NCI-H2196 (cell line): ENCODE data around the gene TSPYL1.
A peak's percentile ranks its signal among the peaks of the same experiment; 100 is the strongest.
"Not testable (repeated sequence)": the region's sequence is repeated elsewhere in the genome, so short reads cannot be mapped to it uniquely, and the experiment has no call there.

ENCODE experiments used
- DNase-seq: peaks from one replicate; lab custom pipeline; 2025; ENCODE audit not compliant: unreplicated experiment; lab: John Stamatoyannopoulos, UW

TSPYL1 gene

GRCh38 chr6:116279232-116280160 lies at the start of gene TSPYL1:
Gene TSPYL1, minus strand, starts transcription at chr6:116279930. Its CDS starts 100 bp downstream, at chr6:116279830.
- peak; percentile 96 for DNase-seq

- no peak for DNase-seq
Measured at GRCh38 chr6:116329156-116329555, 49.4 kb upstream of the TSPYL1 start.

- no peak for DNase-seq
Measured at GRCh38 chr6:116328528-116328903, 48.8 kb upstream of the TSPYL1 start.

GRCh38 chr6:116327803-116328527 lies 48.2 kb upstream of the TSPYL1 start:
- no peak for DNase-seq

GRCh38 chr6:116326996-116327395 lies 47.3 kb upstream of the TSPYL1 start:
- DNase-seq: no peak

- DNase-seq: no peak
Measured at GRCh38 chr6:116326181-116326671, 46.5 kb upstream of the TSPYL1 start.

- DNase-seq: not testable (repeated sequence)
Measured at GRCh38 chr6:116325634-116326132, 46.0 kb upstream of the TSPYL1 start.

- no peak for DNase-seq
Measured at GRCh38 chr6:116323863-116324262, 44.1 kb upstream of the TSPYL1 start.

GRCh38 chr6:116321933-116322332 lies 42.2 kb upstream of the TSPYL1 start:
- not testable (repeated sequence) for DNase-seq

GRCh38 chr6:116316772-116317467 lies 37.2 kb upstream of the TSPYL1 start:
- DNase-seq: no peak

- DNase-seq: no peak
Measured at GRCh38 chr6:116314878-116315277, 35.1 kb upstream of the TSPYL1 start.

GRCh38 chr6:116314218-116314617 lies 34.5 kb upstream of the TSPYL1 start:
- no peak for DNase-seq

GRCh38 chr6:116313101-116313776 lies 33.5 kb upstream of the TSPYL1 start:
- DNase-seq: no peak

- DNase-seq: no peak
Measured at GRCh38 chr6:116309657-116310056, 29.9 kb upstream of the TSPYL1 start.

GRCh38 chr6:116309001-116309400 lies 29.3 kb upstream of the TSPYL1 start:
- no peak for DNase-seq

- DNase-seq: no peak
Measured at GRCh38 chr6:116307633-116308032, 27.9 kb upstream of the TSPYL1 start.

- no peak for DNase-seq
Measured at GRCh38 chr6:116307001-116307400, 27.3 kb upstream of the TSPYL1 start.

- no peak for DNase-seq
Measured at GRCh38 chr6:116304538-116305097, 24.9 kb upstream of the TSPYL1 start.

GRCh38 chr6:116301104-116301503 lies 21.4 kb upstream of the TSPYL1 start:
- DNase-seq: no peak

- no peak for DNase-seq
Measured at GRCh38 chr6:116300566-116300965, 20.8 kb upstream of the TSPYL1 start.
